ENCODE results near the gene EPAS1. TPM values are rescaled to one million over a fixed set of nuclear protein-coding genes. Genes with fewer than 3 reads are reported as not detected.

Gene EPAS1
- total RNA-seq, 1 donor from 2014 or later = 0.47 TPM

- DNase-seq (no peak), ATAC-seq (ENCODE audit: low read depth) (no peak)
- H3K4me3 Mint-ChIP-seq = no peak overlapping the region
- intact Hi-C loops (cut with micrococcal nuclease) = no loop called here
- no peaks in the 10 kb centered on the region for H3K36me3 Mint-ChIP-seq (ENCODE audit: low read depth)
- ChIA-PET CTCF (interaction anchor here (0.8 kb wide), 1 partner anchor 12 kb away, joined by 3 read pairs; no protein-coding TSS in a partner anchor), POLR2A (no interaction called here)
- TF ChIP-seq CTCF (IDR thresholded peaks at IDR 0.05) = no peak
- H3K4me1 Mint-ChIP-seq = peaks cover 17% of the 10 kb centered on the region
- peaks cover 5% of the 10 kb centered on the region for H3K27me3 Mint-ChIP-seq
- no peaks in the 10 kb centered on the region for H3K9me3 Mint-ChIP-seq
- H3K27ac Mint-ChIP-seq = no peak overlapping the region
These were observed 58.5 kb downstream of the EPAS1 start for GRCh38 chr2:46355756-46356155.

GRCh38 chr2:46356991-46357390 is 59.8 kb downstream of the EPAS1 start:
- TF ChIP-seq CTCF (IDR thresholded peaks at IDR 0.05) = no peak
- peaks cover 6% of the 10 kb centered on the region for H3K4me1 Mint-ChIP-seq
- ChIA-PET CTCF (interaction anchor here (1.1 kb wide), 1 partner anchor 9 kb away, joined by 3 read pairs; no protein-coding TSS in a partner anchor), POLR2A (no interaction called here)
- no peaks in the 10 kb centered on the region for H3K27me3 Mint-ChIP-seq
- DNase-seq = no peak
- intact Hi-C loops (cut with micrococcal nuclease) = no loop called here
- H3K9me3 Mint-ChIP-seq = no peaks in the 10 kb centered on the region
- no peak overlapping the region for H3K27ac Mint-ChIP-seq
- ATAC-seq (ENCODE audit: low read depth) = no peak
- H3K36me3 Mint-ChIP-seq (ENCODE audit: low read depth) = no peaks in the 10 kb centered on the region
- no peak overlapping the region for H3K4me3 Mint-ChIP-seq

GRCh38 chr2:46358713-46359112 is 61.5 kb downstream of the EPAS1 start:
- ATAC-seq (ENCODE audit: low read depth) (no peak), DNase-seq (no peak)
- Mint-ChIP-seq H3K4me1 (no peaks in the 10 kb centered on the region), H3K27me3 (no peaks in the 10 kb centered on the region), H3K4me3 (no peak overlapping the region), H3K9me3 (no peaks in the 10 kb centered on the region), H3K36me3 (ENCODE audit: low read depth) (no peaks in the 10 kb centered on the region), H3K27ac (no peak overlapping the region)
- POLR2A ChIA-PET = no interaction called here
- no peak for TF ChIP-seq CTCF (IDR thresholded peaks at IDR 0.05)
- intact Hi-C loops (cut with micrococcal nuclease) = no loop called here
- CTCF ChIA-PET = no interaction called here

- H3K4me3 Mint-ChIP-seq = no peak overlapping the region
- TF ChIP-seq CTCF (IDR thresholded peaks at IDR 0.05) = no peak
- intact Hi-C loops (cut with micrococcal nuclease) = loop anchor here (5.0 to 10.0 kb wide), 2 partner anchors 294 to 1378 kb away; no protein-coding TSS in a partner anchor
- ATAC-seq (ENCODE audit: low read depth) = no peak
- DNase-seq = no peak
- H3K27me3 Mint-ChIP-seq = no peaks in the 10 kb centered on the region
- ChIA-PET CTCF (no interaction called here), POLR2A (no interaction called here)
- H3K9me3 Mint-ChIP-seq = no peaks in the 10 kb centered on the region
- H3K27ac Mint-ChIP-seq = no peak overlapping the region
- H3K4me1 Mint-ChIP-seq = no peaks in the 10 kb centered on the region
- no peaks in the 10 kb centered on the region for H3K36me3 Mint-ChIP-seq (ENCODE audit: low read depth)
These were observed 63.1 kb downstream of the EPAS1 start for GRCh38 chr2:46360303-46360702.

- ATAC-seq (ENCODE audit: low read depth) (no peak), DNase-seq (no peak)
- Mint-ChIP-seq H3K27me3 (no peaks in the 10 kb centered on the region), H3K4me3 (no peak overlapping the region), H3K4me1 (no peaks in the 10 kb centered on the region), H3K9me3 (no peaks in the 10 kb centered on the region), H3K36me3 (ENCODE audit: low read depth) (no peaks in the 10 kb centered on the region), H3K27ac (no peak overlapping the region)
- ChIA-PET CTCF (interaction anchor here (1.0 to 1.3 kb wide), 2 partner anchors 299 to 369 kb away, joined by 3 to 6 read pairs; no protein-coding TSS in a partner anchor), POLR2A (interaction anchor here (1.2 kb wide), 1 partner anchor 65 kb away, joined by 3 read pairs; the partner anchor contains the start of gene EPAS1)
- intact Hi-C loops (cut with micrococcal nuclease) = loop anchor here (5.0 to 10.0 kb wide), 2 partner anchors 293 to 1380 kb away; no protein-coding TSS in a partner anchor
- TF ChIP-seq CTCF (IDR thresholded peaks at IDR 0.05) = no peak
These were observed 64.9 kb downstream of the EPAS1 start for GRCh38 chr2:46361920-46362666.

All from activated B cell treated with CpG ODN at 0.5 μM for 24 hours (primary cell).